GM19467 (cell line): ENCODE data around the gene RAB28.

Experiments used
- ATAC-seq: cut with Tn5 transposase; IDR thresholded peaks from one replicate; pipeline ENCODE4 v1.9.1; 2021; ENCODE audit warnings: mild to moderate bottlenecking, moderate library complexity; ENCODE audit not compliant: unreplicated experiment

The RAB28 gene

GRCh38 chr4:13384055-13384454 lies 100.1 kb downstream of the RAB28 start:
- no peak for ATAC-seq

- ATAC-seq, result peak; percentile 55
Measured at GRCh38 chr4:13378973-13379759, 105.0 kb downstream of the RAB28 start.

GRCh38 chr4:13371048-13371447 lies 113.1 kb downstream of the RAB28 start:
- no peak for ATAC-seq

- ATAC-seq, result no peak
Measured at GRCh38 chr4:13368217-13368616, 115.9 kb downstream of the RAB28 start.

GRCh38 chr4:13367691-13368090 lies 116.4 kb downstream of the RAB28 start:
- no peak for ATAC-seq

- ATAC-seq, result no peak
Measured at GRCh38 chr4:13367244-13367643, 116.9 kb downstream of the RAB28 start.

GRCh38 chr4:13365195-13365594 lies 118.9 kb downstream of the RAB28 start:
- ATAC-seq, result no peak

- ATAC-seq, result no peak
Measured at GRCh38 chr4:13364653-13365052, 119.5 kb downstream of the RAB28 start.

GRCh38 chr4:13364172-13364571 lies 120.0 kb downstream of the RAB28 start:
- ATAC-seq, result no peak

GRCh38 chr4:13359809-13360208 lies 124.3 kb downstream of the RAB28 start:
- ATAC-seq, result no peak

GRCh38 chr4:13355111-13355880 lies 128.8 kb downstream of the RAB28 start:
- ATAC-seq, result no peak

GRCh38 chr4:13349096-13349495 lies 135.0 kb downstream of the RAB28 start:
- ATAC-seq, result no peak

GRCh38 chr4:13348216-13348615 lies 135.9 kb downstream of the RAB28 start:
- no peak for ATAC-seq

GRCh38 chr4:13347517-13348125 lies 136.5 kb downstream of the RAB28 start:
- ATAC-seq, result no peak

GRCh38 chr4:13344216-13344615 lies 139.9 kb downstream of the RAB28 start:
- no peak for ATAC-seq

GRCh38 chr4:13340672-13341071 lies 143.5 kb downstream of the RAB28 start:
- ATAC-seq, result no peak

GRCh38 chr4:13331827-13332226 lies 152.3 kb downstream of the RAB28 start:
- ATAC-seq, result no peak

- no peak for ATAC-seq
Measured at GRCh38 chr4:13329963-13330362, 154.2 kb downstream of the RAB28 start.

GRCh38 chr4:13329340-13329850 lies 154.7 kb downstream of the RAB28 start:
- ATAC-seq, result no peak

GRCh38 chr4:13328591-13328990 lies 155.5 kb downstream of the RAB28 start:
- ATAC-seq, result no peak

GRCh38 chr4:13327991-13328390 lies 156.1 kb downstream of the RAB28 start:
- no peak for ATAC-seq

- ATAC-seq, result no peak
Measured at GRCh38 chr4:13325744-13326143, 158.4 kb downstream of the RAB28 start.
